Measurements from ENCODE around the gene BAIAP2L2.

DNA sequence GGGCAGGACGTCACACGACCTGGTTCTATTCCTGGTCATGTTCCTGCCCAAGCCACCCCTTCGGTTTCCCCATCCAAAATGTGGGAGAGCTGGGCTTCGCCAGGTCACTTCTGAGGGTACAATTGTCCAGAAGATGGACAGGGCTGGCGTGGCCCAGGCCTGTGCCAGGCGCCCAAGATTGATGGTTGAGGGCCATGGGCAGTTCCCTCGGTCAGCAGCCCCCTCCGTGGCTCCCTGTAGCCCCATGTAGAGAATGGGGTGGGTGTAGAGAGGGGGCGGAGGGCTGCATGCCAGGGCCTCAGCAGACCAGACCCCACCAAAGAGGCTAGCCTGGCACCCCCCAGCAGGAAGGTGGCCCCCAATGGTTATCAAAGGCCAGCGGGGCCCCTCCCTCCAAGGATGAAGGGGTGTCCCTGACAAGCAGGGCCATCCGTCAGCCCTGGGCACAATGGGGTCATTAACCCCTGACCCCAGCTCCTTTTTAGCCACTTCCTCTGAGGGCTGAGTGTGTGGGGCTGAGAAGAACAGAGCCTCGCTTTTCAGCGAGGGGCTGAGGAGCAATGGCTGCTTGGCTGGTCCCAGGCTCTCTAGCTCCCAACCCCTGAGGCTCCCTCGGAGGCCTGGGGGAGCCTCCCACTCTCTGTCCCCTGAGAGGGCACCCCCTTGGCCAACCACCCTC lies 64.3 kb downstream of the BAIAP2L2 start:
- TF ChIP-seq CREB1 (IDR thresholded peaks at IDR 0.05; ENCODE audit: low read depth) = no peak
- no peak for TF ChIP-seq CTCF (IDR thresholded peaks at IDR 0.05 in 2 of 3, conservative IDR thresholded peaks at IDR 0.05 in 1 of 3; ENCODE audit: control insufficient read depth in 2 of 3, extremely low read depth in 1 of 3, insufficient read depth in 1 of 3, low read depth in 3 of 3, low read length in 3 of 3)
- no peak for TF ChIP-seq JUND (IDR thresholded peaks at IDR 0.05; ENCODE audit: low read depth, low read length)
- no peak for TF ChIP-seq MEF2A (IDR thresholded peaks at IDR 0.05; ENCODE audit: insufficient read depth, low read depth, low read length)
- no peak for TF ChIP-seq TAF1 (IDR thresholded peaks at IDR 0.05; ENCODE audit: borderline replicate concordance, low read depth, low read length)
- TF ChIP-seq KAT2A (conservative IDR thresholded peaks at IDR 0.05; ENCODE audit: control insufficient read depth, low read depth, low read length) = no peak
- no peak for TF ChIP-seq RAD21 (IDR thresholded peaks at IDR 0.05; ENCODE audit: insufficient read depth, low read depth, low read length)
- TF ChIP-seq POLR2A (IDR thresholded peaks at IDR 0.05; ENCODE audit: low read depth, low read length) = no peak

Measured in GM12878 (cell line).